Endothelial cell of umbilical vein (primary cell): ENCODE results near the gene PFKFB3. TPM values are rescaled to one million over a fixed set of nuclear protein-coding genes. Genes with fewer than 3 reads are reported as not detected.
"Not testable (repeated sequence)": the region's sequence is repeated elsewhere in the genome, so short reads cannot be mapped to it uniquely, and the experiment has no call there.

Experiments used
- BruUV-seq: library from RNA; stranded (reverse); fragments of 400-500 nt; replicated peaks from 2 replicates; lab custom pipeline; 2021; lab: Mats Ljungman, UMichigan
- CTCF ChIA-PET: fragments of 300-600, 350-600 bp; sonication (Branson Sonifier 250); formaldehyde crosslinking; loops from one replicate; lab custom pipeline; 2021; ENCODE audit warnings: antibody characterized with exemption, inconsistent platforms; lab: Charles Lee
- POLR2A ChIA-PET: fragments of 300-600, 350-600 bp; sonication (Branson Sonifier 250); formaldehyde crosslinking; loops from one replicate; lab custom pipeline; 2021; ENCODE audit warnings: antibody characterized with exemption, inconsistent platforms; lab: Charles Lee
- DNase-seq: peaks from one replicate; pipeline ENCODE4 v3.0.0-alpha.2; 2011; ENCODE audit warnings: low read depth, low spot score
- FAIRE-seq: peaks from 2 replicates; lab custom pipeline; 2011; peaks lifted over from hg19 to GRCh38; lab: Jason Lieb, UNC
- H2AFZ ChIP-seq: 2 replicates; pipeline ENCODE4 v1.6.0; 2012; ENCODE audit warnings: low read depth, low read length, control low read depth, inconsistent platforms
- H3K27ac ChIP-seq: 2 replicates; pipeline ENCODE4 v1.5.1; 2011; ENCODE audit warnings: low read depth, mild to moderate bottlenecking, control low read depth, low read length, moderate library complexity; ENCODE audit not compliant: insufficient read depth
- H3K27me3 ChIP-seq, 2 experiments: 2 replicates each; pipeline versions ENCODE4 v1.6.0 to v1.6.1; 2011; ENCODE audit warnings: low read length in 2 of 2, mixed read lengths in 1 of 2; ENCODE audit not compliant: control insufficient read depth in 2 of 2, insufficient read depth in 2 of 2
- H3K36me3 ChIP-seq, 2 experiments: 2 replicates in 1 of 2; 3 replicates in 1 of 2; pipeline ENCODE4 v1.5.1; 2011; ENCODE audit warnings: low read length in 2 of 2, mild to moderate bottlenecking in 1 of 2, moderate library complexity in 1 of 2; ENCODE audit not compliant: control insufficient read depth in 2 of 2, insufficient read depth in 2 of 2; ENCODE audit errors: extremely low read depth in 1 of 2
- H3K4me1 ChIP-seq: 3 replicates; pipeline ENCODE4 v1.5.1; 2011; ENCODE audit warnings: mild to moderate bottlenecking, low read length; ENCODE audit not compliant: control insufficient read depth, insufficient read depth; ENCODE audit errors: extremely low read depth
- H3K4me2 ChIP-seq: 2 replicates; pipeline ENCODE4 v1.6.1; 2011; ENCODE audit warnings: low read length, control low read depth, mixed read lengths; ENCODE audit not compliant: insufficient read depth
- H3K4me3 ChIP-seq, 3 experiments: fragments of 200-600 bp in 1 of 3; sonication (generic), shearing (Covaris generic) in 1 of 3; replicated peaks in 1 of 3; 2 replicates each; pipeline ENCODE4 v1.5.1; 2011 to 2016; ENCODE audit warnings: control low read depth in 3 of 3, low read length in 3 of 3, mild to moderate bottlenecking in 2 of 3, inconsistent platforms in 1 of 3, low read depth in 1 of 3, moderate library complexity in 1 of 3; ENCODE audit not compliant: insufficient read depth in 1 of 3
- H3K79me2 ChIP-seq: 2 replicates; pipeline ENCODE4 v1.6.0; 2012; ENCODE audit warnings: low read length, inconsistent platforms; ENCODE audit not compliant: control insufficient read depth, insufficient read depth
- H3K9ac ChIP-seq: replicated peaks from 2 replicates; pipeline ENCODE3; 2011; ENCODE audit warnings: low read length, control low read depth; ENCODE audit not compliant: insufficient read depth; ENCODE audit errors: extremely low read depth
- H3K9me1 ChIP-seq: replicated peaks from 3 replicates; pipeline ENCODE4 v1.6.0; 2011; ENCODE audit warnings: mild to moderate bottlenecking, low read length; ENCODE audit not compliant: control insufficient read depth, insufficient read depth; ENCODE audit errors: extremely low read depth
- H3K9me3 ChIP-seq: replicated peaks from 2 replicates; pipeline ENCODE4 v1.5.1; 2012; ENCODE audit warnings: low read length, inconsistent platforms; ENCODE audit not compliant: control insufficient read depth, insufficient read depth
- H4K20me1 ChIP-seq: replicated peaks from 2 replicates; pipeline ENCODE3; 2011; ENCODE audit warnings: mild to moderate bottlenecking, low read length; ENCODE audit not compliant: control insufficient read depth, insufficient read depth; ENCODE audit errors: extremely low read depth
- EZH2 ChIP-seq: IDR thresholded peaks from 2 replicates; pipeline ENCODE4 v1.6.1; 2012; ENCODE audit warnings: borderline replicate concordance, low read depth, mild to moderate bottlenecking, moderate library complexity, low read length, inconsistent platforms; ENCODE audit not compliant: severe bottlenecking
- FOS ChIP-seq: IDR thresholded peaks from 2 replicates; pipeline ENCODE4 v1.6.1; 2011; ENCODE audit warnings: mild to moderate bottlenecking, low read length, moderate library complexity, borderline replicate concordance; ENCODE audit not compliant: insufficient read depth
- GATA2 ChIP-seq: IDR thresholded peaks from 2 replicates; pipeline ENCODE4 v1.7.0; 2011; ENCODE audit warnings: low read depth, mild to moderate bottlenecking, moderate library complexity, mixed read lengths, low read length; ENCODE audit not compliant: insufficient read length, insufficient read depth
- JUN ChIP-seq: IDR thresholded peaks from 2 replicates; pipeline ENCODE4 v1.6.1; 2011; ENCODE audit warnings: borderline replicate concordance, low read depth; ENCODE audit not compliant: insufficient read length, insufficient read depth
- MYC ChIP-seq: IDR thresholded peaks from one replicate; pipeline ENCODE4 v1.6.1; 2011; ENCODE audit warnings: mild to moderate bottlenecking, low read depth, low read length
- POLR2A ChIP-seq: IDR thresholded peaks from 2 replicates; pipeline ENCODE4 v1.6.1; 2012; ENCODE audit warnings: low read depth, mild to moderate bottlenecking, control low read depth, low read length
- POLR2AphosphoS5 ChIP-seq: IDR thresholded peaks from 2 replicates; pipeline ENCODE4 v1.6.1; 2012; ENCODE audit warnings: low read depth, mild to moderate bottlenecking, control low read depth, low read length, moderate library complexity; ENCODE audit not compliant: insufficient read depth
- dilution Hi-C: fragments of 300-500 bp; cut with MboI; formaldehyde crosslinking; loops from one replicate; pipeline ENCODE4 v1.15.0; 2019; ENCODE audit warnings: low sequenced_read_pairs; ENCODE audit not compliant: extremely low pct_ligation_motif_present
- intact Hi-C: fragments of 100-400 bp; cut with micrococcal nuclease; formaldehyde crosslinking; loops from one replicate; pipeline ENCODE4 v1.10.0; 2022
- polyA plus RNA-seq, 4 experiments: library from polyadenylated mRNA; depleted of rRNA in 3 of 4; stranded (reverse) in 3 of 4; unstranded in 1 of 4; fragments of >200 nt; gene quantifications; 2 replicates each; pipeline versions ENCODE4 v1.2.1 to v1.2.3, GENCODE V29; 2011 to 2012; ENCODE audit warnings: missing spikeins in 1 of 4
- total RNA-seq: library from RNA; stranded (reverse); gene quantifications from 2 replicates; pipeline ENCODE4 v1.2.3, GENCODE V29; 2021
- TF ChIP-seq, protein P1 (sequence below): IDR thresholded peaks from 2 replicates; pipeline ENCODE4 v1.6.1; 2011; ENCODE audit not compliant: insufficient read depth, insufficient read length
- TF ChIP-seq, protein P2 (sequence below), 2 donors: IDR thresholded peaks; 1 replicate in 1 of 2; 2 replicates in 1 of 2; pipeline ENCODE4 v1.5.1; 2011; ENCODE audit warnings: low read length in 2 of 2, mild to moderate bottlenecking in 2 of 2, moderate library complexity in 2 of 2, control low read depth in 1 of 2, inconsistent platforms in 1 of 2, low read depth in 1 of 2; ENCODE audit not compliant: insufficient read depth in 1 of 2; ENCODE audit errors: extremely low read depth in 1 of 2

PFKFB3 gene
- total and polyA plus RNA-seq, 2 donors (not counting 3 experiments of a cell fraction or from before 2014, with no cell fraction given), result 15.8 to 33.7 TPM

DNA sequence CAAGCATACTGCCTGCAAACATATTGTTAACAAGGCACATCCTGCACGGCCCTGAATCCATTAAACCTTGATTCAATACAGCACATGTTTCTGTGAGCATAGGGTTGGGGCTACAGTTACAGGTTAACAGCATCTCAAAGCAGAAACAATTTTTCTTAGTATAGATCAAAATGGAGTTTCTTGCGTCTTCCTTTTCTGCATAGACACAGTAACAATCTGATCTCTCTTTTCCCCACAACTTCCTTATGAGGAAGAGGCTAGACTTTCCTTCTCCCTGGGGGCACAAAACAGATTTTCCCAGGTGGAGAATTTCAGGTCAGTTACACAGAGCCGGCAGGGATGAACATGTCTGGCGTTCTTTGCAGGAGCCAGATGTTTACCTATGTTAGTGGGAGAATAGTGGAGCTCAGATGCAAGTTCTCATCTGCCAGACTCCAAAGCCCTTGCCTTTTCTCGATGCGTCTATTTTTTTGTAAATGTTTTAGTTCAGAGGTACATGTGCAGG is 37.5 kb upstream of the PFKFB3 start:
- Histone ChIP-seq H3K27ac (no peak overlapping the region), H3K9ac (no peak overlapping the region), H2AFZ (no peak overlapping the region), H4K20me1 (no peaks in the 10 kb centered on the region), H3K36me3 (no peaks in the 10 kb centered on the region), H3K4me1 (peaks cover 26% of the 10 kb centered on the region), H3K27me3 (no peaks in the 10 kb centered on the region), H3K4me3 (no peak overlapping the region), H3K9me1 (no peaks in the 10 kb centered on the region), H3K4me2 (no peak overlapping the region), H3K9me3 (no peaks in the 10 kb centered on the region), H3K79me2 (peaks cover 62% of the 10 kb centered on the region)
- CTCF ChIA-PET, result interaction anchor here (0.7 to 1.0 kb wide), 2 partner anchors 38 to 237 kb away, joined by 3 to 4 read pairs; no protein-coding TSS in a partner anchor
- TF ChIP-seq JUN, result no peak
- TF ChIP-seq POLR2A, result no peak
- no peak for TF ChIP-seq EZH2
- TF ChIP-seq FOS, result no peak
- TF ChIP-seq, protein P1, sequence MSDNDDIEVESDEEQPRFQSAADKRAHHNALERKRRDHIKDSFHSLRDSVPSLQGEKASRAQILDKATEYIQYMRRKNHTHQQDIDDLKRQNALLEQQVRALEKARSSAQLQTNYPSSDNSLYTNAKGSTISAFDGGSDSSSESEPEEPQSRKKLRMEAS, result no peak
- TF ChIP-seq, protein P2, sequence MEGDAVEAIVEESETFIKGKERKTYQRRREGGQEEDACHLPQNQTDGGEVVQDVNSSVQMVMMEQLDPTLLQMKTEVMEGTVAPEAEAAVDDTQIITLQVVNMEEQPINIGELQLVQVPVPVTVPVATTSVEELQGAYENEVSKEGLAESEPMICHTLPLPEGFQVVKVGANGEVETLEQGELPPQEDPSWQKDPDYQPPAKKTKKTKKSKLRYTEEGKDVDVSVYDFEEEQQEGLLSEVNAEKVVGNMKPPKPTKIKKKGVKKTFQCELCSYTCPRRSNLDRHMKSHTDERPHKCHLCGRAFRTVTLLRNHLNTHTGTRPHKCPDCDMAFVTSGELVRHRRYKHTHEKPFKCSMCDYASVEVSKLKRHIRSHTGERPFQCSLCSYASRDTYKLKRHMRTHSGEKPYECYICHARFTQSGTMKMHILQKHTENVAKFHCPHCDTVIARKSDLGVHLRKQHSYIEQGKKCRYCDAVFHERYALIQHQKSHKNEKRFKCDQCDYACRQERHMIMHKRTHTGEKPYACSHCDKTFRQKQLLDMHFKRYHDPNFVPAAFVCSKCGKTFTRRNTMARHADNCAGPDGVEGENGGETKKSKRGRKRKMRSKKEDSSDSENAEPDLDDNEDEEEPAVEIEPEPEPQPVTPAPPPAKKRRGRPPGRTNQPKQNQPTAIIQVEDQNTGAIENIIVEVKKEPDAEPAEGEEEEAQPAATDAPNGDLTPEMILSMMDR (IDR thresholded peaks at IDR 0.05; ENCODE audit: extremely low read depth in 1 of 2, insufficient read depth in 1 of 2, low read depth in 1 of 2, low read length in 2 of 2), result no peak
- TF ChIP-seq MYC, result no peak
- no peak for TF ChIP-seq GATA2
- no peak for TF ChIP-seq POLR2AphosphoS5
- POLR2A ChIA-PET, result no interaction called here
- no peak for FAIRE-seq
- no TSS peak for BruUV-seq
- no peak for DNase-seq
- intact Hi-C loops (no loop called here), dilution Hi-C loops (no loop called here)

DNA sequence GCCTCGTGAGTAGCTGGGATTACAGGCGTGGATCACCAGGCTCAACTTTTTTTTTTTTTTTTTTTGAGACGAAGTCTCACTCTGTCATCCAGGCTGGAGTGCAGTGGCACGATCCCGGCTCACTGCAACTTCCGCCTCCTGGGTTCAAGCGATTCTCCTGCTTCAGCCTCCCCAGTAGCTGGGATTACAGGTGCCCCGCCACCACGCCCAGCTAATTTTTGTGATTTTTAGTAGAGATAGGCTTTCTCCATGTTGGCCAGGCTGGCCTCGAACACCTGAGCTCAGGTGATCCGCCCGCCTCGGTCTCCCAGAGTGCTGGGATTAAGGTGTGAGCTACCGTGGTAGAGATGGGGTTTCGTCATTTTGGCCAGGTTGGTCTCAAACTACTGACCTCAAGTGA is 36.8 kb upstream of the PFKFB3 start:
- H3K9ac ChIP-seq, H3K36me3 ChIP-seq, H4K20me1 ChIP-seq, H3K27me3 ChIP-seq, H3K4me2 ChIP-seq, H2AFZ ChIP-seq, H3K4me3 ChIP-seq, POLR2A ChIA-PET, intact Hi-C loops, DNase-seq, H3K9me1 ChIP-seq, H3K9me3 ChIP-seq, dilution Hi-C loops, BruUV-seq, FAIRE-seq, H3K27ac ChIP-seq: not testable (repeated sequence)
- CTCF ChIA-PET, result interaction anchor here (0.7 to 1.0 kb wide), 3 partner anchors 18 to 236 kb away, joined by 3 to 4 read pairs (median 3); no protein-coding TSS in a partner anchor
- H3K4me1 ChIP-seq, result peaks cover 32% of the 10 kb centered on the region
- peaks cover 62% of the 10 kb centered on the region for H3K79me2 ChIP-seq
